Measurements from ENCODE around the gene CASQ2. TPM values are rescaled to one million over a fixed set of nuclear protein-coding genes. Genes with fewer than 3 reads are reported as not detected.
A peak's percentile ranks its signal among the peaks of the same experiment; 100 is the strongest.

CASQ2 gene
- polyA plus RNA-seq, 1 donor (not counting 4 experiments of a cell fraction or from before 2014, with no cell fraction given) = 0.04 TPM

DNA sequence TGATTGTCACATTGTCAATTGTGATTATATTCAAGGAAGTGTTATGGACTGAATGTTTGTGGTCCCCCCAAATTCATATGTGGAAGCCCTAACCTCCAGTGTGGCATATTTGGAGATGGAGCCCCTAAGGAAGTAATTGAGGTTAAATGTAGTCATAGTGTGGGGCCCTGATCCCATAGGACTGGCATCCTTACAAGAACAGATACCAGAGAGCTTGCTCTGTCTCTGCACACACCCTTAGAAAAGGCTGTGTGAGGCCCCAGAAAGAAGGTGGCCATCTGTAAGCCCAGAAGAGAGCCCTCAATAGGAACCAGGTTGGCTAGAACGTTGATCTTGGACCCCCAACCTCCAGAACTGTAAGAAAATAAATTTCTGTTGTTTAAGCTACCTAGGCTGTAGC, 98.6 kb downstream of the CASQ2 start:
- Histone ChIP-seq H3K36me3 (ENCODE audit: control insufficient read depth in 2 of 2, extremely low read depth in 1 of 2, insufficient read depth in 2 of 2, low read length in 2 of 2) (peaks cover 13 to 38% of the 10 kb centered on the region in 2 experiments), H3K9ac (ENCODE audit: control insufficient read depth, extremely low read depth, insufficient read depth, low read length) (no peak overlapping the region), H3K27ac (ENCODE audit: control insufficient read depth, insufficient read depth, low read length) (no peak overlapping the region), H3K4me3 (ENCODE audit: control insufficient read depth in 2 of 3, extremely low read depth in 1 of 3, insufficient read depth in 2 of 3, low read depth in 1 of 3, low read length in 3 of 3) (no peak overlapping the region), H3K9me3 (ENCODE audit: control insufficient read depth, low read depth, low read length) (peaks cover 10% of the 10 kb centered on the region), H2AFZ (ENCODE audit: control insufficient read depth, low read length) (no peak overlapping the region), H3K79me2 (ENCODE audit: control insufficient read depth, insufficient read depth, low read length) (peaks cover 52% of the 10 kb centered on the region), H3K4me2 (ENCODE audit: control insufficient read depth, extremely low read depth, insufficient read depth, low read depth, low read length) (no peak overlapping the region), H4K20me1 (ENCODE audit: control insufficient read depth, extremely low read depth, insufficient read depth, low read length) (no peaks in the 10 kb centered on the region), H3K4me1 (ENCODE audit: control insufficient read depth, extremely low read depth, insufficient read depth, low read length) (peaks cover 38% of the 10 kb centered on the region), H3K9me1 (ENCODE audit: control insufficient read depth, extremely low read depth, insufficient read depth, low read length) (peaks cover 4% of the 10 kb centered on the region), H3K27me3 (ENCODE audit: control insufficient read depth, extremely low read depth, insufficient read depth, low read length) (no peaks in the 10 kb centered on the region)
- DNase-seq (ENCODE audit: low read depth, low spot score) (no peak), FAIRE-seq (no peak)
- no peak for TF ChIP-seq EZH2 (IDR thresholded peaks at IDR 0.05; ENCODE audit: low read length)
- TF ChIP-seq, protein P1, sequence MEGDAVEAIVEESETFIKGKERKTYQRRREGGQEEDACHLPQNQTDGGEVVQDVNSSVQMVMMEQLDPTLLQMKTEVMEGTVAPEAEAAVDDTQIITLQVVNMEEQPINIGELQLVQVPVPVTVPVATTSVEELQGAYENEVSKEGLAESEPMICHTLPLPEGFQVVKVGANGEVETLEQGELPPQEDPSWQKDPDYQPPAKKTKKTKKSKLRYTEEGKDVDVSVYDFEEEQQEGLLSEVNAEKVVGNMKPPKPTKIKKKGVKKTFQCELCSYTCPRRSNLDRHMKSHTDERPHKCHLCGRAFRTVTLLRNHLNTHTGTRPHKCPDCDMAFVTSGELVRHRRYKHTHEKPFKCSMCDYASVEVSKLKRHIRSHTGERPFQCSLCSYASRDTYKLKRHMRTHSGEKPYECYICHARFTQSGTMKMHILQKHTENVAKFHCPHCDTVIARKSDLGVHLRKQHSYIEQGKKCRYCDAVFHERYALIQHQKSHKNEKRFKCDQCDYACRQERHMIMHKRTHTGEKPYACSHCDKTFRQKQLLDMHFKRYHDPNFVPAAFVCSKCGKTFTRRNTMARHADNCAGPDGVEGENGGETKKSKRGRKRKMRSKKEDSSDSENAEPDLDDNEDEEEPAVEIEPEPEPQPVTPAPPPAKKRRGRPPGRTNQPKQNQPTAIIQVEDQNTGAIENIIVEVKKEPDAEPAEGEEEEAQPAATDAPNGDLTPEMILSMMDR (optimal IDR thresholded peaks at IDR 0.05 in 1 of 3, IDR thresholded peaks at IDR 0.05 in 1 of 3, conservative IDR thresholded peaks at IDR 0.05 in 1 of 3; ENCODE audit: extremely low read depth in 1 of 3, insufficient read depth in 2 of 3, low read length in 3 of 3) = no peak
- dilution Hi-C loops (cut with MboI; ENCODE audit: extremely low pct_ligation_motif_present, low sequenced_read_pairs) = no loop called here

DNA sequence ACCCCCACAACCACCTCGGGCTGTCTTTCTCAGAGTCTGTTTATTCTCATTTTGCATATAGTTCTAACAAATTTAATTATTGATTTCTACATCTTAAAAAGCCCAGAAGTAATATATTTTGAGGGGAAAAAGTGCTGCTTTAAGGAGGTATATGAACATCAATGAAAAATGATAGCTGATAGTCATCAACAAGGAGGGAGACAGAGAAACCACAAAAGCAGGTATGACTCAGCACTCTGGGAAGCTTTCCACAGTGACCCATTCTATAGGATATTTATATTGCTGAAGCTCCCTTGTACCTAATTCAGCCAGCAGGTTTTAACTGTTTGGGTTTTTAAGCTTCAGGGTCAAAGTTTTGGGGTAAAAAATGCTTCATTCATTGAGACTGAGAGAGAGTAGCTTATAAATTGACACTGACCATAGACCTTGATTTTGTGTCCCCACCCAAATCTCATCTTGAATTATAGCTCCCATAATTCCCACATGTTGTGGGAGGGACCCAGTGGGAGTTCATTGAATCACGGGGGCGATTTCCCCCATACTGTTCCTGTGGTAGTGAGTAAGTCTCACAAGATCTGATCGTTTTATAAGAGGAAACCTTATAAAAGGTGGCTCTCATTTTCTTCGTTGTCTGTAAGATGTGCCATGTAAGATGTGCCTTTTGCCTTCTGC, 99.4 kb downstream of the CASQ2 start:
- Histone ChIP-seq H3K4me1 (ENCODE audit: control insufficient read depth, extremely low read depth, insufficient read depth, low read length) (peaks cover 43% of the 10 kb centered on the region), H3K9me1 (ENCODE audit: control insufficient read depth, extremely low read depth, insufficient read depth, low read length) (peaks cover 4% of the 10 kb centered on the region), H2AFZ (ENCODE audit: control insufficient read depth, low read length) (no peak overlapping the region), H3K4me3 (ENCODE audit: control insufficient read depth in 2 of 3, extremely low read depth in 1 of 3, insufficient read depth in 2 of 3, low read depth in 1 of 3, low read length in 3 of 3) (no peak overlapping the region), H3K36me3 (ENCODE audit: control insufficient read depth in 2 of 2, extremely low read depth in 1 of 2, insufficient read depth in 2 of 2, low read length in 2 of 2) (peaks cover 15 to 42% of the 10 kb centered on the region in 2 experiments), H3K79me2 (ENCODE audit: control insufficient read depth, insufficient read depth, low read length) (peaks cover 47% of the 10 kb centered on the region), H3K27me3 (ENCODE audit: control insufficient read depth, extremely low read depth, insufficient read depth, low read length) (no peaks in the 10 kb centered on the region), H3K9me3 (ENCODE audit: control insufficient read depth, low read depth, low read length) (peaks cover 10% of the 10 kb centered on the region), H3K4me2 (ENCODE audit: control insufficient read depth, extremely low read depth, insufficient read depth, low read depth, low read length) (peak overlapping the region; percentile 18), H3K9ac (ENCODE audit: control insufficient read depth, extremely low read depth, insufficient read depth, low read length) (no peak overlapping the region), H4K20me1 (ENCODE audit: control insufficient read depth, extremely low read depth, insufficient read depth, low read length) (no peaks in the 10 kb centered on the region), H3K27ac (ENCODE audit: control insufficient read depth, insufficient read depth, low read length) (peak overlapping the region; percentile 61)
- DNase-seq (ENCODE audit: low read depth, low spot score) = no peak
- dilution Hi-C loops (cut with MboI; ENCODE audit: extremely low pct_ligation_motif_present, low sequenced_read_pairs) = no loop called here
- no peak for FAIRE-seq
- TF ChIP-seq EZH2 (IDR thresholded peaks at IDR 0.05; ENCODE audit: low read length) = no peak
